H1 (cell line): ENCODE measurements around the gene MAGEA9B. TPM values are rescaled to one million over a fixed set of nuclear protein-coding genes. Genes with fewer than 3 reads are reported as not detected.

Experiments
- CTCF ChIA-PET: fragments of 300-600 bp; sonication (Branson Sonifier 250); formaldehyde crosslinking; loops from one replicate; lab custom pipeline; 2021; ENCODE audit not compliant: partially characterized antibody; lab: Charles Lee
- POLR2A ChIA-PET: fragments of 300-600 bp; sonication (Branson Sonifier 250); formaldehyde crosslinking; loops from one replicate; lab custom pipeline; 2021; ENCODE audit warnings: inconsistent platforms; ENCODE audit not compliant: partially characterized antibody; lab: Charles Lee
- DNase-seq, 2 experiments: peaks; one replicate each; pipeline versions ENCODE4 v3.0.0 to v3.0.0-alpha.2; 2010 to 2022; ENCODE audit warnings: low spot score in 2 of 2, low read depth in 1 of 2, mixed read lengths in 1 of 2
- FAIRE-seq: peaks from 2 replicates; lab custom pipeline; 2011; peaks lifted over from hg19 to GRCh38; lab: Jason Lieb, UNC
- H2AFZ ChIP-seq: 2 replicates; pipeline ENCODE4 v1.8.1; 2012; ENCODE audit warnings: low read length, inconsistent platforms
- H2AK5ac ChIP-seq: 2 replicates; pipeline ENCODE4 v1.6.1; 2013; ENCODE audit warnings: low read depth, low read length
- H2BK120ac ChIP-seq: replicated peaks from 2 replicates; pipeline ENCODE3; 2013; ENCODE audit warnings: low read depth, low read length, inconsistent platforms
- H2BK12ac ChIP-seq: 2 replicates; pipeline ENCODE4 v1.6.1; 2013; ENCODE audit warnings: low read depth, low read length
- H2BK15ac ChIP-seq: 2 replicates; pipeline ENCODE4 v1.6.1; 2013; ENCODE audit warnings: low read length
- H2BK20ac ChIP-seq: 2 replicates; pipeline ENCODE4 v1.6.1; 2013; ENCODE audit warnings: low read length
- H2BK5ac ChIP-seq: 2 replicates; pipeline ENCODE4 v1.6.1; 2013; ENCODE audit warnings: low read depth, low read length
- H3K14ac ChIP-seq: 2 replicates; pipeline ENCODE4 v1.6.1; 2013; ENCODE audit warnings: inconsistent platforms; ENCODE audit not compliant: insufficient read length
- H3K18ac ChIP-seq: 2 replicates; pipeline ENCODE4 v1.6.1; 2013; ENCODE audit warnings: low read length; ENCODE audit errors: extremely low read depth
- H3K23ac ChIP-seq: 2 replicates; pipeline ENCODE4 v1.6.1; 2013; ENCODE audit warnings: inconsistent platforms; ENCODE audit not compliant: insufficient read length
- H3K23me2 ChIP-seq: 2 replicates; pipeline ENCODE4 v1.6.1; 2013; ENCODE audit warnings: low read depth, low read length
- H3K27ac ChIP-seq: 2 replicates; pipeline ENCODE4 v1.6.1; 2011; ENCODE audit warnings: low read depth, low read length, inconsistent platforms
- H3K27me3 ChIP-seq, 4 experiments: replicated peaks in 1 of 4; 1 replicate in 1 of 4; 2 replicates in 3 of 4; pipeline versions ENCODE4 v1.6.1 to v1.8.1; 2011 to 2013; ENCODE audit warnings: low read length in 3 of 4, mild to moderate bottlenecking in 3 of 4, inconsistent platforms in 2 of 4, mixed read lengths in 2 of 4, moderate library complexity in 1 of 4; ENCODE audit not compliant: control insufficient read depth in 3 of 4, insufficient read depth in 3 of 4; ENCODE audit errors: extremely low read depth in 1 of 4
- H3K36me3 ChIP-seq, 4 experiments: 2 replicates each; pipeline versions ENCODE4 v1.6.1 to v1.8.1; 2011 to 2013; ENCODE audit warnings: mild to moderate bottlenecking in 4 of 4, low read length in 3 of 4, moderate library complexity in 2 of 4, control low read depth in 1 of 4, inconsistent platforms in 1 of 4; ENCODE audit not compliant: insufficient read depth in 4 of 4, control insufficient read depth in 2 of 4
- H3K4ac ChIP-seq: replicated peaks from 2 replicates; pipeline ENCODE3; 2013; ENCODE audit warnings: low read length, low read depth, mixed read lengths, inconsistent platforms; ENCODE audit not compliant: insufficient read length
- H3K4me1 ChIP-seq, 4 experiments: replicated peaks in 1 of 4; 1 replicate in 1 of 4; 2 replicates in 3 of 4; pipeline versions ENCODE4 v1.6.1 to v1.8.1; 2011 to 2013; ENCODE audit warnings: low read length in 3 of 4, inconsistent platforms in 2 of 4, mixed read lengths in 1 of 4; ENCODE audit not compliant: insufficient read depth in 4 of 4, control insufficient read depth in 3 of 4
- H3K4me2 ChIP-seq, 2 experiments: 2 replicates each; pipeline versions ENCODE4 v1.6.1 to v1.8.1; 2011 to 2013; ENCODE audit warnings: low read depth in 2 of 2, low read length in 2 of 2, control low read depth in 1 of 2, inconsistent platforms in 1 of 2, mild to moderate bottlenecking in 1 of 2; ENCODE audit not compliant: insufficient read depth in 1 of 2
- H3K4me3 ChIP-seq, 4 experiments: fragments of 200-600, 300-600 bp in 1 of 4; sonication (generic), shearing (Covaris generic), sonication (Bioruptor Twin) in 1 of 4; 2 replicates each; pipeline versions ENCODE4 v1.5.1 to v1.8.1; 2011 to 2016; ENCODE audit warnings: low read length in 4 of 4, low read depth in 3 of 4, control low read depth in 2 of 4, inconsistent platforms in 2 of 4, mild to moderate bottlenecking in 2 of 4, mixed read lengths in 1 of 4, moderate library complexity in 1 of 4; ENCODE audit not compliant: insufficient read depth in 2 of 4; ENCODE audit errors: extremely low read depth in 1 of 4
- H3K56ac ChIP-seq: replicated peaks from 2 replicates; pipeline ENCODE3; 2013; ENCODE audit warnings: low read depth, mild to moderate bottlenecking, mixed read lengths, low read length, inconsistent platforms; ENCODE audit not compliant: insufficient read length
- H3K79me1 ChIP-seq: 2 replicates; pipeline ENCODE4 v1.6.1; 2013; ENCODE audit warnings: low read depth, low read length, control low read depth
- H3K79me2 ChIP-seq, 2 experiments: 2 replicates each; pipeline versions ENCODE4 v1.6.1 to v1.8.1; 2012 to 2013; ENCODE audit warnings: low read length in 2 of 2, mild to moderate bottlenecking in 2 of 2, inconsistent platforms in 1 of 2; ENCODE audit not compliant: insufficient read depth in 2 of 2, control insufficient read depth in 1 of 2
- H3K9ac ChIP-seq, 4 experiments: replicated peaks in 1 of 4; 1 replicate in 1 of 4; 2 replicates in 3 of 4; pipeline versions ENCODE4 v1.6.1 to v1.8.1; 2011 to 2013; ENCODE audit warnings: low read depth in 3 of 4, low read length in 3 of 4, control low read depth in 2 of 4, mild to moderate bottlenecking in 2 of 4, moderate library complexity in 2 of 4, inconsistent platforms in 1 of 4; ENCODE audit errors: extremely low read depth in 1 of 4
- H3K9me3 ChIP-seq, 2 experiments: 2 replicates each; pipeline versions ENCODE4 v1.6.1 to v1.8.1; 2012 to 2013; ENCODE audit warnings: mild to moderate bottlenecking in 2 of 2, moderate library complexity in 2 of 2, control low read depth in 1 of 2, inconsistent platforms in 1 of 2, low read depth in 1 of 2, low read length in 1 of 2, mixed read lengths in 1 of 2; ENCODE audit not compliant: insufficient read depth in 2 of 2
- H4K20me1 ChIP-seq, 2 experiments: replicated peaks in 1 of 2; 2 replicates each; pipeline versions ENCODE3 to v1.8.1; 2011 to 2013; ENCODE audit warnings: inconsistent platforms in 2 of 2, low read length in 2 of 2, mild to moderate bottlenecking in 1 of 2; ENCODE audit not compliant: insufficient read depth in 2 of 2, control insufficient read depth in 1 of 2
- H4K5ac ChIP-seq: 2 replicates; pipeline ENCODE4 v1.6.1; 2013; ENCODE audit warnings: low read length, low read depth, mixed read lengths, inconsistent platforms; ENCODE audit not compliant: insufficient read length
- H4K8ac ChIP-seq: 2 replicates; pipeline ENCODE4 v1.8.0; 2013; ENCODE audit warnings: mild to moderate bottlenecking, moderate library complexity, low read length, inconsistent platforms; ENCODE audit not compliant: insufficient read depth; ENCODE audit errors: extremely low read depth
- H4K91ac ChIP-seq: replicated peaks from 2 replicates; pipeline ENCODE3; 2013; ENCODE audit warnings: low read length, mixed read lengths, inconsistent platforms; ENCODE audit not compliant: insufficient read length
- BCL11A ChIP-seq, 2 experiments: IDR thresholded peaks; one replicate each; pipeline ENCODE4 v1.6.1; 2011; ENCODE audit warnings: low read depth in 2 of 2, low read length in 2 of 2, mild to moderate bottlenecking in 2 of 2
- RXRA ChIP-seq: IDR thresholded peaks from 2 replicates; pipeline ENCODE4 v1.6.1; 2011; ENCODE audit warnings: low read depth, mild to moderate bottlenecking, low read length, moderate library complexity; ENCODE audit not compliant: insufficient read depth
- WGBS, 2 experiments: shearing (Covaris generic) in 1 of 2; methylation state at CpG; one replicate each; pipeline versions ENCODE4 v1.1.6 to v1.1.7; 2013 to 2015; ENCODE audit warnings: low lambda C conversion rate in 2 of 2, mixed read lengths in 2 of 2, inconsistent platforms in 1 of 2, low coverage in 1 of 2, missing lambda C conversion rate in 1 of 2; ENCODE audit not compliant: insufficient replicate concordance in 2 of 2, insufficient coverage in 1 of 2, insufficient read length in 1 of 2; ENCODE audit errors: extremely low coverage in 1 of 2, missing lambda C conversion rate in 1 of 2; 5-methylcytosine and 5-hydroxymethylcytosine counted together
- polyA plus RNA-seq, 7 experiments: library from polyadenylated mRNA; depleted of rRNA in 3 of 7; stranded (reverse) in 5 of 7; unstranded in 2 of 7; fragments of >200 nt in 5 of 7; fragments of 200-250 nt in 2 of 7; gene quantifications; 1 replicate in 5 of 7; 2 replicates in 1 of 7; 4 replicates in 1 of 7; pipeline versions ENCODE4 v1.2.1 to v1.2.3, GENCODE V29; 2011 to 2013; ENCODE audit warnings: missing spikeins in 2 of 7, mixed read lengths in 2 of 7
- total RNA-seq: library from RNA; stranded (reverse); fragmentation: NEBNext Ultra II Directional; extraction: Animal tissue kit (Norgen Biotek cat#: 25700); gene quantifications from 2 replicates; pipeline ENCODE4 v1.2.1, GENCODE V29; 2021

The MAGEA9B gene
- total and polyA plus RNA-seq, 2 of the 8 experiments (the other 6 are each of a cell fraction or from before 2014, with no cell fraction given): 0.06 TPM; not detected in 1

- Histone ChIP-seq H4K8ac (no peak overlapping the region), H3K14ac (no peak overlapping the region), H3K9ac (no peak overlapping the region), H2BK5ac (no peak overlapping the region), H3K56ac (no peak overlapping the region), H2AK5ac (no peak overlapping the region), H3K4me2 (no peak overlapping the region), H3K4ac (no peak overlapping the region), H4K5ac (no peak overlapping the region), H3K79me1 (no peaks in the 10 kb centered on the region), H4K91ac (no peak overlapping the region), H3K18ac (no peak overlapping the region), H3K9me3 (no peaks in the 10 kb centered on the region), H2AFZ (no peak overlapping the region), H3K23me2 (no peaks in the 10 kb centered on the region), H2BK15ac (no peak overlapping the region), H3K79me2 (no peaks in the 10 kb centered on the region), H2BK120ac (no peak overlapping the region), H3K4me3 (no peak overlapping the region), H3K23ac (no peak overlapping the region), H3K4me1 (no peaks in the 10 kb centered on the region), H3K27ac (no peak overlapping the region), H4K20me1 (no peaks in the 10 kb centered on the region), H3K36me3 (no peaks in the 10 kb centered on the region), H2BK12ac (no peak overlapping the region), H3K27me3 (no peaks in the 10 kb centered on the region), H2BK20ac (no peak overlapping the region)
- DNase-seq: no peak
- ChIA-PET POLR2A (no interaction called here), CTCF (no interaction called here)
- 90% methylated on average over 6 of the region's 6 CpGs; no CpG with 5 or more reads in 1 of the 2 experiments for WGBS, 2 experiments
- TF ChIP-seq BCL11A (IDR thresholded peaks at IDR 0.05; ENCODE audit: low read depth in 2 of 2, low read length in 2 of 2) (no peak), RXRA (no peak)
- FAIRE-seq: no peak
Measured at GRCh38 chrX:149570668-149571067, 16.6 kb downstream of the MAGEA9B start.
